GM12878 (cell line): ENCODE data around the gene ARL15. TPM values are rescaled to one million over a fixed set of nuclear protein-coding genes. Genes with fewer than 3 reads are reported as not detected.

Experiments used
- ATAC-seq: fragments of 200-7000 bp; cut with Tn5 transposase; 3 replicates; pipeline ENCODE4 v1.9.1; 2020; ENCODE audit warnings: mild to moderate bottlenecking, moderate library complexity
- BruUV-seq: library from RNA; stranded (reverse); fragments of 400-500 nt; replicated peaks from 2 replicates; lab custom pipeline; 2021; lab: Mats Ljungman, UMichigan
- CTCF ChIA-PET: fragments of 300-600 bp; sonication (Branson Sonifier 250); formaldehyde crosslinking; extraction: SDS; loops from one replicate; lab custom pipeline; 2021; ENCODE audit warnings: inconsistent platforms; lab: Yijun Ruan, JAX
- POLR2A ChIA-PET: fragments of 350-600 bp; formaldehyde crosslinking; extraction: SDS; loops from one replicate; lab custom pipeline; 2021; ENCODE audit warnings: inconsistent platforms; lab: Charles Lee
- RAD21 ChIA-PET: fragments of 300-600 bp; sonication (Branson Sonifier 250); formaldehyde crosslinking; loops from one replicate; lab custom pipeline; 2023; ENCODE audit warnings: antibody characterized with exemption; ENCODE audit not compliant: unreplicated experiment; lab: Charles Lee
- SMC1A ChIA-PET: fragments of 300-600 bp; sonication (Branson Sonifier 250); formaldehyde crosslinking; loops from one replicate; lab custom pipeline; 2023; ENCODE audit not compliant: unreplicated experiment, uncharacterized antibody; lab: Charles Lee
- DNase-seq: peaks from one replicate; pipeline ENCODE4 v3.0.0-alpha.2; 2011; ENCODE audit warnings: low read depth, low spot score
- FAIRE-seq: peaks from 3 replicates; lab custom pipeline; 2011; peaks lifted over from hg19 to GRCh38; lab: Jason Lieb, UNC
- H2AFZ ChIP-seq: 2 replicates; pipeline ENCODE4 v1.6.0; 2011; ENCODE audit warnings: low read depth, low read length, control low read depth; ENCODE audit not compliant: control insufficient read depth
- H3K27ac ChIP-seq: 2 replicates; pipeline ENCODE4 v1.5.1; 2011; ENCODE audit warnings: control low read depth; ENCODE audit not compliant: control insufficient read depth, insufficient read depth
- H3K27me3 ChIP-seq, 2 experiments: replicated peaks in 1 of 2; 2 replicates each; pipeline versions ENCODE4 v1.6.0 to v1.6.1; 2011; ENCODE audit warnings: low read length in 1 of 2; ENCODE audit not compliant: control insufficient read depth in 2 of 2, insufficient read depth in 2 of 2
- H3K36me3 ChIP-seq, 2 experiments: 2 replicates each; pipeline ENCODE4 v1.5.1; 2011; ENCODE audit warnings: low read length in 1 of 2; ENCODE audit not compliant: control insufficient read depth in 2 of 2, insufficient read depth in 2 of 2
- H3K4me1 ChIP-seq: 2 replicates; pipeline ENCODE4 v1.6.1; 2011; ENCODE audit warnings: mild to moderate bottlenecking, low read length, moderate library complexity, mixed read lengths; ENCODE audit not compliant: control insufficient read depth, insufficient read depth
- H3K4me2 ChIP-seq: 2 replicates; pipeline ENCODE4 v1.6.0; 2011; ENCODE audit warnings: control low read depth; ENCODE audit not compliant: control insufficient read depth, insufficient read depth
- H3K4me3 ChIP-seq: fragments of 200-600 bp; sonication (generic); 2 replicates; pipeline ENCODE4 v1.5.1; 2016
- H3K79me2 ChIP-seq: 2 replicates; pipeline ENCODE4 v1.6.0; 2011; ENCODE audit warnings: low read length; ENCODE audit not compliant: control insufficient read depth, insufficient read depth
- H3K9ac ChIP-seq: 2 replicates; pipeline ENCODE4 v1.8.0; 2011; ENCODE audit warnings: low read length, control low read depth, mixed read lengths; ENCODE audit not compliant: control insufficient read depth, insufficient read depth
- H3K9me3 ChIP-seq: replicated peaks from 3 replicates; pipeline ENCODE4 v1.5.1; 2011; ENCODE audit warnings: mild to moderate bottlenecking, low read length; ENCODE audit not compliant: control insufficient read depth, insufficient read depth
- H4K20me1 ChIP-seq: 2 replicates; pipeline ENCODE4 v1.6.0; 2011; ENCODE audit not compliant: control insufficient read depth, insufficient read depth
- ASH2L ChIP-seq: fragments of 300-600, 200-600 bp; sonication (generic); IDR thresholded peaks from 2 replicates; pipeline ENCODE4 v1.6.1; 2017; ENCODE audit warnings: low read depth, mild to moderate bottlenecking, borderline replicate concordance
- EP300 ChIP-seq, 2 experiments: fragments of 150-350 bp in 1 of 2; IDR thresholded peaks; 2 replicates each; pipeline ENCODE4 v1.6.1; 2011 to 2012; ENCODE audit warnings: low read depth in 2 of 2, low read length in 2 of 2, borderline replicate concordance in 1 of 2, improper control_type of control experiment in 1 of 2, inconsistent platforms in 1 of 2; ENCODE audit not compliant: control insufficient read depth in 1 of 2
- ETV6 ChIP-seq, 2 experiments: fragments of 450-650 bp in 1 of 2; IDR thresholded peaks in 1 of 2; conservative IDR thresholded peaks in 1 of 2; 2 replicates each; pipeline ENCODE4 v1.6.1; 2014; ENCODE audit warnings: antibody characterized with exemption in 1 of 2, borderline replicate concordance in 1 of 2, low read depth in 1 of 2, mild to moderate bottlenecking in 1 of 2, moderate library complexity in 1 of 2
- EZH2 ChIP-seq: IDR thresholded peaks from 2 replicates; pipeline ENCODE4 v1.6.1; 2012; ENCODE audit warnings: low read depth, mild to moderate bottlenecking, control low read depth, inconsistent platforms, low read length, borderline replicate concordance; ENCODE audit not compliant: control insufficient read depth
- FOS ChIP-seq: IDR thresholded peaks from 3 replicates; pipeline ENCODE4 v1.6.1; 2011; ENCODE audit warnings: borderline replicate concordance; ENCODE audit not compliant: insufficient read length; ENCODE audit errors: extremely low read depth
- IRF4 ChIP-seq: IDR thresholded peaks from 2 replicates; pipeline ENCODE4 v1.6.1; 2011; ENCODE audit warnings: low read depth, low read length
- KDM1A ChIP-seq: fragments of 200-600 bp; sonication (generic); IDR thresholded peaks from 2 replicates; pipeline ENCODE4 v1.6.1; 2016; ENCODE audit warnings: borderline replicate concordance
- MYC ChIP-seq: IDR thresholded peaks from 2 replicates; pipeline ENCODE4 v1.6.1; 2011; ENCODE audit warnings: mild to moderate bottlenecking, low read length, moderate library complexity, inconsistent platforms; ENCODE audit not compliant: insufficient read depth, insufficient replicate concordance, insufficient read length, severe bottlenecking
- NBN ChIP-seq: fragments of 450-650 bp; IDR thresholded peaks from 2 replicates; pipeline ENCODE4 v1.6.1; 2016
- NR2F1 ChIP-seq: fragments of 450-650 bp; conservative IDR thresholded peaks from 2 replicates; pipeline ENCODE4 v1.6.1; 2017; ENCODE audit warnings: mild to moderate bottlenecking
- POU2F2 ChIP-seq: IDR thresholded peaks from 3 replicates; pipeline ENCODE4 v1.6.1; 2011; ENCODE audit warnings: low read depth, mild to moderate bottlenecking, low read length, borderline replicate concordance
- RAD51 ChIP-seq: fragments of 450-650 bp; IDR thresholded peaks from 2 replicates; pipeline ENCODE4 v1.6.1; 2016; ENCODE audit warnings: moderate library complexity, mild to moderate bottlenecking, inconsistent platforms
- RUNX3 ChIP-seq: IDR thresholded peaks from 2 replicates; pipeline ENCODE4 v1.6.1; 2012; ENCODE audit warnings: low read length, inconsistent platforms
- SREBF2 ChIP-seq: IDR thresholded peaks from 2 replicates; pipeline ENCODE4 v1.6.1; 2012; ENCODE audit warnings: mild to moderate bottlenecking, low read length
- WGBS: methylation state at CpG from one replicate; pipeline ENCODE4 v1.1.6; 2016; ENCODE audit warnings: low lambda C conversion rate; ENCODE audit not compliant: insufficient replicate concordance, insufficient coverage; ENCODE audit errors: missing lambda C conversion rate; 5-methylcytosine and 5-hydroxymethylcytosine counted together
- in situ Hi-C: fragments of 300-500 bp; cut with MboI; formaldehyde crosslinking; loops from 9 replicates; pipeline ENCODE4 v1.14.3; 2018; ENCODE audit warnings: mixed read lengths
- intact Hi-C: fragments of 100-400 bp; cut with micrococcal nuclease; formaldehyde crosslinking; loops from one replicate; pipeline ENCODE4 v1.14.2; 2022; ENCODE audit not compliant: unreplicated experiment
- polyA plus RNA-seq, 11 experiments: library from polyadenylated mRNA; depleted of rRNA in 4 of 11; unstranded in 6 of 11; stranded (reverse) in 5 of 11; fragments of >200 nt; fragmentation: Nextera tagmentation in 4 of 11; fragmentation: Illumina TruSeq in 1 of 11; extraction: Ambion mirVana in 4 of 11; extraction: Trizol in 1 of 11; gene quantifications; 1 replicate in 1 of 11; 2 replicates in 10 of 11; pipeline versions ENCODE4 v1.2.1 to v1.2.3, GENCODE V29; 2011 to 2016; ENCODE audit warnings: inconsistent platforms in 2 of 11, missing spikeins in 2 of 11, low read depth in 1 of 11
- total RNA-seq, 4 experiments: library from RNA; depleted of rRNA in 3 of 4; stranded (reverse); fragments of >200 nt in 3 of 4; fragmentation: Illumina TruSeq in 1 of 4; extraction: Trizol in 1 of 4; gene quantifications; 2 replicates each; pipeline versions ENCODE4 v1.2.1 to v1.2.3, GENCODE V29; 2013 to 2021
- TF ChIP-seq, protein P1 (sequence below): fragments of 450-650 bp; formaldehyde crosslinking; IDR thresholded peaks from 2 replicates; pipeline ENCODE4 v1.4.0; 2022; ENCODE audit warnings: mild to moderate bottlenecking, moderate library complexity

ARL15 gene
- total and polyA plus RNA-seq, 10 of the 15 experiments (the other 5 are each of a cell fraction or from before 2014, with no cell fraction given): 3.6 to 11.0 (median 7.7) TPM

- Histone ChIP-seq H3K9me3 (no peaks in the 10 kb centered on the region), H3K27me3 (no peaks in the 10 kb centered on the region), H3K36me3 (no peaks in the 10 kb centered on the region), H4K20me1 (no peaks in the 10 kb centered on the region), H3K79me2 (no peaks in the 10 kb centered on the region), H3K27ac (no peak overlapping the region), H3K9ac (no peak overlapping the region), H3K4me3 (no peak overlapping the region), H3K4me2 (no peak overlapping the region), H2AFZ (no peak overlapping the region), H3K4me1 (no peaks in the 10 kb centered on the region)
- ChIA-PET RAD21 (no interaction called here), CTCF (interaction anchor here (0.5 to 1.4 kb wide), 2 partner anchors 325 to 475 kb away, joined by 3 read pairs; no protein-coding TSS in a partner anchor), POLR2A (no interaction called here), SMC1A (interaction anchor here (1.1 kb wide), 2 partner anchors 15 to 326 kb away, joined by 3 read pairs; no protein-coding TSS in a partner anchor)
- DNase-seq: no peak
- 82% methylated on average over 6 of the region's 6 CpGs for WGBS
- no TSS peak for BruUV-seq
- in situ Hi-C loops (no loop called here), intact Hi-C loops (no loop called here)
- no peak for TF ChIP-seq ASH2L
- no peak for TF ChIP-seq POU2F2
- TF ChIP-seq MYC: no peak
- no peak for TF ChIP-seq EP300 (IDR thresholded peaks at IDR 0.05; ENCODE audit: borderline replicate concordance in 1 of 2, control insufficient read depth in 1 of 2, low read depth in 2 of 2, low read length in 2 of 2)
- ATAC-seq: no peak
- FAIRE-seq: no peak
Measured at GRCh38 chr5:53902296-53902907, 408.0 kb downstream of the ARL15 start.

- intact Hi-C loops: no loop called here
- no peaks in the 10 kb centered on the region for H3K36me3 ChIP-seq
- H3K4me3 ChIP-seq: no peak overlapping the region
- 84% methylated on average over 2 of the region's 2 CpGs for WGBS
- H4K20me1 ChIP-seq: no peaks in the 10 kb centered on the region
- ChIA-PET POLR2A (no interaction called here), CTCF (interaction anchor here (1.1 to 1.4 kb wide), 2 partner anchors 34 to 326 kb away, joined by 3 read pairs; no protein-coding TSS in a partner anchor), RAD21 (no interaction called here), SMC1A (no interaction called here)
- no peak for DNase-seq
- in situ Hi-C loops: no loop called here
- no peaks in the 10 kb centered on the region for H3K79me2 ChIP-seq
- no peak overlapping the region for H2AFZ ChIP-seq
- BruUV-seq: no TSS peak
- FAIRE-seq: no peak
- no peaks in the 10 kb centered on the region for H3K4me1 ChIP-seq
- no peak for ATAC-seq
- no peak overlapping the region for H3K4me2 ChIP-seq
- no peak overlapping the region for H3K27ac ChIP-seq
- H3K9me3 ChIP-seq: no peaks in the 10 kb centered on the region
- H3K27me3 ChIP-seq: no peaks in the 10 kb centered on the region
- no peak overlapping the region for H3K9ac ChIP-seq
- TF ChIP-seq, protein P1, sequence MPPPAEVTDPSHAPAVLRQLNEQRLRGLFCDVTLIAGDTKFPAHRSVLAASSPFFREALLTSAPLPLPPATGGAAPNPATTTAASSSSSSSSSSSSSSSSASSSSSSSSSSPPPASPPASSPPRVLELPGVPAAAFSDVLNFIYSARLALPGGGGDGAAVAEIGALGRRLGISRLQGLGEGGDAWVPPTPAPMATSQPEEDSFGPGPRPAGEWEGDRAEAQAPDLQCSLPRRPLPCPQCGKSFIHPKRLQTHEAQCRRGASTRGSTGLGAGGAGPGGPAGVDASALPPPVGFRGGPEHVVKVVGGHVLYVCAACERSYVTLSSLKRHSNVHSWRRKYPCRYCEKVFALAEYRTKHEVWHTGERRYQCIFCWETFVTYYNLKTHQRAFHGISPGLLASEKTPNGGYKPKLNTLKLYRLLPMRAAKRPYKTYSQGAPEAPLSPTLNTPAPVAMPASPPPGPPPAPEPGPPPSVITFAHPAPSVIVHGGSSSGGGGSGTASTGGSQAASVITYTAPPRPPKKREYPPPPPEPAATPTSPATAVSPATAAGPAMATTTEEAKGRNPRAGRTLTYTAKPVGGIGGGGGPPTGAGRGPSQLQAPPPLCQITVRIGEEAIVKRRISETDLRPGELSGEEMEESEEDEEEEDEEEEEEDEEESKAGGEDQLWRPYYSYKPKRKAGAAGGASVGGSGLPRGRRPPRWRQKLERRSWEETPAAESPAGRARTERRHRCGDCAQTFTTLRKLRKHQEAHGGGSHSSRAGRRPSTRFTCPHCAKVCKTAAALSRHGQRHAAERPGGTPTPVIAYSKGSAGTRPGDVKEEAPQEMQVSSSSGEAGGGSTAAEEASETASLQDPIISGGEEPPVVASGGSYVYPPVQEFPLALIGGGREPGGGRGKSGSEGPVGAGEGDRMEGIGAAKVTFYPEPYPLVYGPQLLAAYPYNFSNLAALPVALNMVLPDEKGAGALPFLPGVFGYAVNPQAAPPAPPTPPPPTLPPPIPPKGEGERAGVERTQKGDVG (CRISPR knock-in tag): no peak
- TF ChIP-seq NR2F1 (no peak), ETV6 (conservative IDR thresholded peaks at IDR 0.05 in 1 of 2, IDR thresholded peaks at IDR 0.05 in 1 of 2; ENCODE audit: borderline replicate concordance in 1 of 2, low read depth in 1 of 2) (no peak), SREBF2 (no peak), RAD51 (no peak), KDM1A (no peak), RUNX3 (no peak), NBN (no peak), EZH2 (no peak), FOS (no peak), IRF4 (no peak)
Measured at GRCh38 chr5:53900677-53901076, 409.7 kb downstream of the ARL15 start.
